GM23338 (cell line): ENCODE results near the gene ARRB1.

ENCODE experiments used
- CTCF ChIP-seq, 2 experiments: fragments of 200-600 bp in 1 of 2; sonication (generic) in 1 of 2; conservative IDR thresholded peaks; 2 replicates each; pipeline versions ENCODE4 v1.5.1 to v1.6.1; 2016 to 2017; ENCODE audit warnings: antibody characterized with exemption in 2 of 2, low read depth in 2 of 2, mild to moderate bottlenecking in 2 of 2, moderate library complexity in 1 of 2
- EZH2 ChIP-seq: fragments of 200-600 bp; sonication (generic); IDR thresholded peaks from one replicate; pipeline ENCODE4 v1.8.0; 2017; ENCODE audit warnings: antibody characterized with exemption, mild to moderate bottlenecking, low read depth; ENCODE audit not compliant: unreplicated experiment
- REST ChIP-seq: IDR thresholded peaks from one replicate; pipeline ENCODE4 v1.6.1; 2018; ENCODE audit warnings: antibody characterized with exemption; ENCODE audit not compliant: unreplicated experiment

- TF ChIP-seq CTCF (conservative IDR thresholded peaks at IDR 0.05; ENCODE audit: low read depth in 2 of 2) (no peak), EZH2 (no peak), REST (no peak)
These were observed 101.8 kb downstream of the ARRB1 start for GRCh38 chr11:75249704-75250103.
